Endodermal cell (in vitro differentiated cells): ENCODE measurements around the gene VPS11. TPM values are rescaled to one million over a fixed set of nuclear protein-coding genes. Genes with fewer than 3 reads are reported as not detected.

ENCODE experiments used
- DNase-seq: peaks from one replicate; pipeline ENCODE4 v3.0.0-alpha.2; 2017
- H3K27ac ChIP-seq: 2 replicates; pipeline ENCODE4 v1.5.1; 2013; ENCODE audit warnings: mild to moderate bottlenecking, low read depth, low read length, moderate library complexity
- H3K27me3 ChIP-seq: 2 replicates; pipeline ENCODE4 v1.6.1; 2013; ENCODE audit warnings: mild to moderate bottlenecking, low read length, moderate library complexity; ENCODE audit not compliant: insufficient read depth, control insufficient read depth, poor library complexity, severe bottlenecking
- H3K36me3 ChIP-seq: 2 replicates; pipeline ENCODE4 v1.7.0; 2013; ENCODE audit warnings: mild to moderate bottlenecking, low read length, moderate library complexity; ENCODE audit not compliant: control insufficient read depth, insufficient read depth
- H3K4me1 ChIP-seq: one replicate; pipeline ENCODE4 v1.7.0; 2013; ENCODE audit warnings: low read length; ENCODE audit not compliant: control insufficient read depth, insufficient read depth
- H3K4me3 ChIP-seq: 2 replicates; pipeline ENCODE4 v1.5.1; 2013; ENCODE audit warnings: mild to moderate bottlenecking, low read length, moderate library complexity
- H3K9ac ChIP-seq: 2 replicates; pipeline ENCODE4 v1.6.1; 2013; ENCODE audit warnings: mild to moderate bottlenecking, low read length, moderate library complexity; ENCODE audit not compliant: poor library complexity, severe bottlenecking; ENCODE audit errors: extremely low read depth
- H3K9me3 ChIP-seq: 2 replicates; pipeline ENCODE4 v1.6.1; 2013; ENCODE audit warnings: mild to moderate bottlenecking, low read length, moderate library complexity; ENCODE audit not compliant: control insufficient read depth
- H3K27ac Mint-ChIP-seq: 2 replicates; pipeline ENCODE4 v1.8.0; 2020; ENCODE audit warnings: mixed read lengths
- H3K27me3 Mint-ChIP-seq: 2 replicates; pipeline ENCODE4 v1.8.0; 2021; ENCODE audit warnings: mild to moderate bottlenecking, mixed read lengths; ENCODE audit not compliant: insufficient read depth
- H3K36me3 Mint-ChIP-seq: 2 replicates; pipeline ENCODE4 v1.8.0; 2020; ENCODE audit warnings: low read depth, mixed read lengths
- H3K4me1 Mint-ChIP-seq: 2 replicates; pipeline ENCODE4 v1.8.0; 2020; ENCODE audit warnings: mixed read lengths
- H3K4me3 Mint-ChIP-seq: 2 replicates; pipeline ENCODE4 v1.8.0; 2020; ENCODE audit warnings: mild to moderate bottlenecking, moderate library complexity, mixed read lengths
- H3K9me3 Mint-ChIP-seq: 2 replicates; pipeline ENCODE4 v1.8.0; 2020; ENCODE audit warnings: mild to moderate bottlenecking, mixed read lengths
- WGBS, 2 experiments: methylation state at CpG; one replicate each; pipeline versions ENCODE4 v1.1.5 to v1.1.7; 2013; ENCODE audit warnings: missing lambda C conversion rate in 2 of 2, mixed read lengths in 1 of 2; ENCODE audit not compliant: insufficient coverage in 1 of 2, insufficient read length in 1 of 2; 5-methylcytosine and 5-hydroxymethylcytosine counted together
- total RNA-seq, 2 donors: library from RNA; stranded (reverse); fragmentation: NEBNext Ultra II Directional in 1 of 2; extraction: Animal tissue kit (Norgen Biotek cat#: 25700) in 1 of 2; gene quantifications; 2 replicates in 1 of 2; 3 replicates in 1 of 2; pipeline ENCODE4 v1.2.1, GENCODE V29; 2021
- TF ChIP-seq, protein P1 (sequence below): fragments of 200-600 bp; sonication (generic); conservative IDR thresholded peaks from 2 replicates; pipeline ENCODE4 v1.5.0; 2021; ENCODE audit warnings: antibody characterized with exemption, mild to moderate bottlenecking

VPS11 gene
- total RNA-seq, 2 donors from 2014 or later, result 26.9 to 29.1 TPM

DNA sequence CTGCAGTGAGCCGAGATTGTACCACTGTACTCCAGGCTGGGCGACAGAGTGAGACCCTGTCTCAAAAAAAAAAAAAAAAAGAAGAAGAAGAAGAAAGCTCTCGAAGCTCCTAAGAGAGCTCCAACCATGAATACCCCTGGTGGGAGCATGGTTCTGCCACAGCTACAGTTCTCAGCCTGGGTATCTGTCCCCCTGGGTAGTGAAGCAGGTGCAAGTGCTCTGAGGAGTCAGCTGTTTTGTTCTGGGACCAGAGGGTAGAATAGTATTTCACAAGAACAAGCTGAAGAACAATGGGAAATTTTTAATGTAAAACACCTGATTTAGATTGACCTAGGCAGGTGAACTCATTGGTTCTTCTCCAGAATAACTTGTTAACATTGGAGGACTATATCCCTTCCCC, 6.4 kb upstream of the VPS11 start:
- no peaks in the 10 kb centered on the region for H3K4me1 ChIP-seq
- Mint-ChIP-seq H3K27ac (no peak overlapping the region), H3K27me3 (no peaks in the 10 kb centered on the region), H3K4me1 (peaks cover 9% of the 10 kb centered on the region), H3K36me3 (peaks cover 6% of the 10 kb centered on the region), H3K4me3 (no peak overlapping the region), H3K9me3 (peaks cover 6% of the 10 kb centered on the region)
- H3K9me3 ChIP-seq, result no peaks in the 10 kb centered on the region
- no peak for DNase-seq
- no peaks in the 10 kb centered on the region for H3K36me3 ChIP-seq
- TF ChIP-seq, protein P1, sequence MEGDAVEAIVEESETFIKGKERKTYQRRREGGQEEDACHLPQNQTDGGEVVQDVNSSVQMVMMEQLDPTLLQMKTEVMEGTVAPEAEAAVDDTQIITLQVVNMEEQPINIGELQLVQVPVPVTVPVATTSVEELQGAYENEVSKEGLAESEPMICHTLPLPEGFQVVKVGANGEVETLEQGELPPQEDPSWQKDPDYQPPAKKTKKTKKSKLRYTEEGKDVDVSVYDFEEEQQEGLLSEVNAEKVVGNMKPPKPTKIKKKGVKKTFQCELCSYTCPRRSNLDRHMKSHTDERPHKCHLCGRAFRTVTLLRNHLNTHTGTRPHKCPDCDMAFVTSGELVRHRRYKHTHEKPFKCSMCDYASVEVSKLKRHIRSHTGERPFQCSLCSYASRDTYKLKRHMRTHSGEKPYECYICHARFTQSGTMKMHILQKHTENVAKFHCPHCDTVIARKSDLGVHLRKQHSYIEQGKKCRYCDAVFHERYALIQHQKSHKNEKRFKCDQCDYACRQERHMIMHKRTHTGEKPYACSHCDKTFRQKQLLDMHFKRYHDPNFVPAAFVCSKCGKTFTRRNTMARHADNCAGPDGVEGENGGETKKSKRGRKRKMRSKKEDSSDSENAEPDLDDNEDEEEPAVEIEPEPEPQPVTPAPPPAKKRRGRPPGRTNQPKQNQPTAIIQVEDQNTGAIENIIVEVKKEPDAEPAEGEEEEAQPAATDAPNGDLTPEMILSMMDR, result no peak
- no peak overlapping the region for H3K9ac ChIP-seq
- H3K27me3 ChIP-seq, result no peaks in the 10 kb centered on the region
- H3K4me3 ChIP-seq, result no peak overlapping the region
- WGBS, 2 experiments, result 69 to 92% methylated on average over 2 to 3 of the region's 3 CpGs
- H3K27ac ChIP-seq, result no peak overlapping the region

DNA sequence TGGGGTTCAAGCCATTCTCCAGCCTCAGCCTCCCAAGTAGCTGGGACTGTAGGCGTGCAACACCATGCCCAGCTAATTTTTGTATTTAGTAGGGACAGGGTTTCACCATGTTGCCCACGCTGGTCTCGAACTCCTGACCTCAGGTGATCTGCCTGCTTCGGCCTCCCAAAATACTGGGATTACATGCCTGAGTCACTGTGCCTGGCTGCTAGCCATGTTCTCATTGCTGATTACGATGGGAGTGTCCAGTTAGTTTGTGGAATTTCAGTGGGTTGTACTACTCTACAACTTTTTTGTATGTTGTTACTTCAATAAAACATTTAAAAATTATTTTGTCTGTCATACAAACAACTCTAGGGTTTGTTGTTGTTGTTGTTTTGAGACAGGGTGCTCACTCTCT, 4.8 kb upstream of the VPS11 start:
- no peak overlapping the region for H3K4me3 Mint-ChIP-seq
- 95 to 100% methylated on average over 3 to 5 of the region's 5 CpGs for WGBS, 2 experiments
- no peaks in the 10 kb centered on the region for H3K27me3 Mint-ChIP-seq
- Histone ChIP-seq H3K4me1 (no peaks in the 10 kb centered on the region), H3K9ac (no peak overlapping the region), H3K4me3 (no peak overlapping the region), H3K9me3 (no peaks in the 10 kb centered on the region), H3K27me3 (no peaks in the 10 kb centered on the region), H3K27ac (no peak overlapping the region), H3K36me3 (no peaks in the 10 kb centered on the region)
- peaks cover 6% of the 10 kb centered on the region for H3K9me3 Mint-ChIP-seq
- H3K4me1 Mint-ChIP-seq, result peaks cover 8% of the 10 kb centered on the region
- no peak for DNase-seq
- TF ChIP-seq, protein P1, result no peak
- no peak overlapping the region for H3K27ac Mint-ChIP-seq
- H3K36me3 Mint-ChIP-seq, result peaks cover 6% of the 10 kb centered on the region

DNA sequence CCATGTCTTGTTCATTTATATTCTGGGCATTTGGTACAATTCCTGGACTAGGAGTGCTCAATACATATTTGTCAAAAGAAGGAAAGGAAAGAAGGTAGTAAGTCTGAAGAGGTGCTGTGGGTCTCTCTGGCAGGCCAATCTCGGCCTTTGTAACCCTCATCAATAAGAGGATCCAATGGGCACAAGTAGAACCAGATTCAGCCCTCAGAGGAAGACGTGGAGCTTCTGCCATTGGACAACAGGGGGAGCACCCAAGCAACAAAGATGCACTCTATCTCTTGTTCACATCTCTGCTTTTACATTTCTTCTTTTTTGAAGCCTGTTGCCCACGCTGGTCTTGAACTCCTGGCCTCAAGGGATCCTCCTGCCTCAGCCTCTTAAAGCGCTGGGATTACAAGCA, 2.2 kb upstream of the VPS11 start:
- no peak overlapping the region for H3K27ac ChIP-seq
- Mint-ChIP-seq H3K4me1 (peaks cover 5% of the 10 kb centered on the region), H3K9me3 (no peaks in the 10 kb centered on the region), H3K4me3 (no peak overlapping the region), H3K27ac (no peak overlapping the region), H3K27me3 (no peaks in the 10 kb centered on the region), H3K36me3 (peaks cover 11% of the 10 kb centered on the region)
- WGBS, 2 experiments, result 57 to 64% methylated on average over 4 of the region's 4 CpGs
- no peak overlapping the region for H3K9ac ChIP-seq
- no peaks in the 10 kb centered on the region for H3K4me1 ChIP-seq
- DNase-seq, result peak; percentile 74
- H3K9me3 ChIP-seq, result no peaks in the 10 kb centered on the region
- H3K27me3 ChIP-seq, result no peaks in the 10 kb centered on the region
- TF ChIP-seq, protein P1, result peak; percentile 70
- no peak overlapping the region for H3K4me3 ChIP-seq
- H3K36me3 ChIP-seq, result peaks cover 10% of the 10 kb centered on the region
